C4-2B (cell line): ENCODE data around the gene BTBD2.

Experiments used
- CTCF ChIP-seq: fragments of 450-650 bp; conservative IDR thresholded peaks from 2 replicates; pipeline ENCODE4 v1.5.1; 2017; ENCODE audit warnings: mild to moderate bottlenecking
- ZFX ChIP-seq: fragments of 450-650 bp; IDR thresholded peaks from 2 replicates; pipeline ENCODE4 v1.6.1; 2017

- no peak for TF ChIP-seq CTCF
- no peak for TF ChIP-seq ZFX
Measured at GRCh38 chr19:1981253-1981652, 34.3 kb downstream of the BTBD2 start.
